OCI-LY7 (cell line): Measurements from ENCODE around the gene NCKAP1. TPM values are rescaled to one million over a fixed set of nuclear protein-coding genes. Genes with fewer than 3 reads are reported as not detected.
"Not testable (repeated sequence)": the region's sequence is repeated elsewhere in the genome, so short reads cannot be mapped to it uniquely, and the experiment has no call there.

Source experiments
- BruUV-seq: library from RNA; stranded (reverse); fragments of 400-500 nt; replicated peaks from 2 replicates; lab custom pipeline; 2021; lab: Mats Ljungman, UMichigan
- CTCF ChIA-PET: fragments of 300-600 bp; sonication (Branson Sonifier 250); formaldehyde crosslinking; loops from one replicate; lab custom pipeline; 2022; ENCODE audit warnings: antibody characterized with exemption; ENCODE audit not compliant: unreplicated experiment; lab: Charles Lee
- POLR2A ChIA-PET: fragments of 300-600 bp; sonication (Branson Sonifier 250); formaldehyde crosslinking; loops from one replicate; lab custom pipeline; 2022; ENCODE audit warnings: antibody characterized with exemption; lab: Charles Lee
- DNase-seq: peaks from one replicate; pipeline ENCODE4 v3.0.0-alpha.2; 2015; ENCODE audit warnings: low spot score
- H2AFZ ChIP-seq: fragments of 200-600 bp; sonication (generic), shearing (Covaris generic); 2 replicates; pipeline ENCODE4 v1.6.1; 2014; ENCODE audit warnings: mild to moderate bottlenecking, antibody characterized with exemption, low read length, moderate library complexity
- H3K27ac ChIP-seq: fragments of 200-600 bp; sonication (generic); 2 replicates; pipeline ENCODE4 v1.5.1; 2014; ENCODE audit warnings: mixed run types, low read depth, mild to moderate bottlenecking, moderate library complexity, low read length, inconsistent platforms; ENCODE audit not compliant: poor library complexity, severe bottlenecking
- H3K36me3 ChIP-seq: fragments of 200-600 bp; sonication (generic); 2 replicates; pipeline ENCODE4 v1.6.1; 2014; ENCODE audit warnings: mild to moderate bottlenecking, antibody characterized with exemption, low read length, moderate library complexity, mixed read lengths; ENCODE audit not compliant: insufficient read depth
- H3K4me1 ChIP-seq: fragments of 200-600 bp; sonication (generic); 2 replicates; pipeline ENCODE4 v1.5.1; 2014; ENCODE audit warnings: mild to moderate bottlenecking, low read length; ENCODE audit not compliant: insufficient read depth, poor library complexity, severe bottlenecking
- H3K4me2 ChIP-seq: fragments of 200-600 bp; sonication (generic); 2 replicates; pipeline ENCODE4 v1.6.1; 2014; ENCODE audit warnings: mild to moderate bottlenecking, low read length
- H3K4me3 ChIP-seq: fragments of 200-600 bp; sonication (generic); 2 replicates; pipeline ENCODE4 v1.5.1; 2014; ENCODE audit warnings: mild to moderate bottlenecking, low read depth, low read length; ENCODE audit not compliant: poor library complexity, severe bottlenecking
- H3K79me2 ChIP-seq: fragments of 200-600 bp; sonication (generic); 2 replicates; pipeline ENCODE4 v1.6.1; 2016; ENCODE audit warnings: low read depth, mild to moderate bottlenecking, low read length, moderate library complexity, mixed read lengths; ENCODE audit not compliant: insufficient read depth
- H3K9me2 ChIP-seq: fragments of 200-600 bp; sonication (generic); 2 replicates; pipeline ENCODE4 v1.6.1; 2016; ENCODE audit warnings: mild to moderate bottlenecking, low read length, mixed read lengths; ENCODE audit not compliant: insufficient read depth
- H3K9me3 ChIP-seq: fragments of 200-600 bp; sonication (generic); 2 replicates; pipeline ENCODE4 v1.6.1; 2014; ENCODE audit warnings: mild to moderate bottlenecking, mixed run types, low read length, mixed read lengths
- H4K20me1 ChIP-seq: fragments of 200-600 bp; sonication (generic); 2 replicates; pipeline ENCODE4 v1.6.1; 2014; ENCODE audit warnings: mild to moderate bottlenecking, antibody characterized with exemption, low read length, moderate library complexity, mixed read lengths; ENCODE audit not compliant: insufficient read depth
- EZH2phosphoT487 ChIP-seq: fragments of 200-600 bp; sonication (generic); IDR thresholded peaks from 2 replicates; pipeline ENCODE4 v1.6.1; 2018; ENCODE audit warnings: low read depth, borderline replicate concordance, mild to moderate bottlenecking, mixed run types, antibody characterized with exemption, low read length, moderate library complexity, mixed read lengths
- intact Hi-C: fragments of 100-400 bp; cut with micrococcal nuclease; formaldehyde crosslinking; loops from one replicate; pipeline ENCODE4 v1.10.0; 2022; ENCODE audit not compliant: unreplicated experiment
- total RNA-seq, 2 experiments: library from RNA; depleted of rRNA in 1 of 2; stranded (reverse); fragments of >200 nt in 1 of 2; shearing (Covaris generic) in 1 of 2; gene quantifications; 2 replicates each; pipeline ENCODE4 v1.2.3, GENCODE V29; 2014 to 2022
- TF ChIP-seq, protein P1 (sequence below): fragments of 200-600 bp; sonication (generic); conservative IDR thresholded peaks from 2 replicates; pipeline ENCODE4 v1.5.1; 2014; ENCODE audit warnings: mild to moderate bottlenecking, antibody characterized with exemption, low read length, moderate library complexity, mixed read lengths

NCKAP1 gene
- total RNA-seq, 2 experiments from 2014 or later = 0.06 to 0.55 TPM

DNA sequence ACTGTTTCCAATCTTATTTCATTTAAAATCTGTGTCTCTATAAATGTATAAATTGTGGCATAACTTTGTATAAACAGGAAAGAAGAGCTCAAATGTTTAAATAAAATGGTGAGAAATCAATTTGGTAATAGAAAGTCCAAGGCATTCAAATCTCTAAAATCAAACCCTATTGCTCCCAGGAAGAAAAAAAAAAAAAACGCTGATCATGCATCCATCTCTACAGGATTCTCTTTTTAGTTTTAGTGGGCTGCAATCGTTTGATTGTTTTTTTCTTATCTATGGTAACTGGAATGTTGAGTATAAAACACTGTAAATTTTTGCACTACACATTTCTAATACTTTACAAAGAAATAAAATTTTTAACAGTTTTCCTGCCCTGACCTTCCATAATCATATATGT, 75.6 kb downstream of the NCKAP1 start:
- peaks cover 4% of the 10 kb centered on the region for H3K4me1 ChIP-seq
- H4K20me1 ChIP-seq = no peaks in the 10 kb centered on the region
- BruUV-seq = no TSS peak
- H3K9me3 ChIP-seq = no peaks in the 10 kb centered on the region
- H3K27ac ChIP-seq = no peak overlapping the region
- H3K4me3 ChIP-seq = no peak overlapping the region
- H3K79me2 ChIP-seq = no peaks in the 10 kb centered on the region
- TF ChIP-seq, protein P1, sequence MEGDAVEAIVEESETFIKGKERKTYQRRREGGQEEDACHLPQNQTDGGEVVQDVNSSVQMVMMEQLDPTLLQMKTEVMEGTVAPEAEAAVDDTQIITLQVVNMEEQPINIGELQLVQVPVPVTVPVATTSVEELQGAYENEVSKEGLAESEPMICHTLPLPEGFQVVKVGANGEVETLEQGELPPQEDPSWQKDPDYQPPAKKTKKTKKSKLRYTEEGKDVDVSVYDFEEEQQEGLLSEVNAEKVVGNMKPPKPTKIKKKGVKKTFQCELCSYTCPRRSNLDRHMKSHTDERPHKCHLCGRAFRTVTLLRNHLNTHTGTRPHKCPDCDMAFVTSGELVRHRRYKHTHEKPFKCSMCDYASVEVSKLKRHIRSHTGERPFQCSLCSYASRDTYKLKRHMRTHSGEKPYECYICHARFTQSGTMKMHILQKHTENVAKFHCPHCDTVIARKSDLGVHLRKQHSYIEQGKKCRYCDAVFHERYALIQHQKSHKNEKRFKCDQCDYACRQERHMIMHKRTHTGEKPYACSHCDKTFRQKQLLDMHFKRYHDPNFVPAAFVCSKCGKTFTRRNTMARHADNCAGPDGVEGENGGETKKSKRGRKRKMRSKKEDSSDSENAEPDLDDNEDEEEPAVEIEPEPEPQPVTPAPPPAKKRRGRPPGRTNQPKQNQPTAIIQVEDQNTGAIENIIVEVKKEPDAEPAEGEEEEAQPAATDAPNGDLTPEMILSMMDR = no peak
- TF ChIP-seq EZH2phosphoT487 = no peak
- ChIA-PET CTCF (no interaction called here), POLR2A (interaction anchor here (0.7 to 1.1 kb wide), 2 partner anchors 17 to 760 kb away, joined by 3 to 5 read pairs; no protein-coding TSS in a partner anchor)
- no peak overlapping the region for H3K4me2 ChIP-seq
- H3K36me3 ChIP-seq = no peaks in the 10 kb centered on the region
- no peak overlapping the region for H2AFZ ChIP-seq
- intact Hi-C loops = no loop called here
- H3K9me2 ChIP-seq = no peaks in the 10 kb centered on the region
- DNase-seq = no peak

DNA sequence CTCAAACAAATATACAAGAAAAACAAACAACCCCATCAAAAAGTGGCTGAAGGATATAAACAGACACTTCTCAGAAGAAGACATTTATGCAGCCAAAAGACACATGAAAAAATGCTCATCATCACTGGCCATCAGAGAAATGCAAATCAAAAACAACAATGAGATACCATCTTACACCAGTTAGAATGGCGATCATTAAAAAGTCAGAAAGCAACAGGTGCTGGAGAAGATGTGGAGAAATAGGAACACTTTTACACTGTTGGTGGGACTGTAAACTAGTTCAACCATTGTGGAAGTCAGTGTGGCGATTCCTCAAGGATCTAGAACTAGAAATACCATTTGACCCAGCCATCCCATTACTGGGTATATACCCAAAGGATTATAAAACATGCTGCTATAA, 77.4 kb downstream of the NCKAP1 start:
- intact Hi-C loops, H3K9me2 ChIP-seq, H3K36me3 ChIP-seq, H2AFZ ChIP-seq, H3K4me2 ChIP-seq, BruUV-seq, POLR2A ChIA-PET, DNase-seq, H3K79me2 ChIP-seq, H3K27ac ChIP-seq, H3K9me3 ChIP-seq, H4K20me1 ChIP-seq, H3K4me3 ChIP-seq, CTCF ChIA-PET: not testable (repeated sequence)
- H3K4me1 ChIP-seq = peaks cover 15% of the 10 kb centered on the region

DNA sequence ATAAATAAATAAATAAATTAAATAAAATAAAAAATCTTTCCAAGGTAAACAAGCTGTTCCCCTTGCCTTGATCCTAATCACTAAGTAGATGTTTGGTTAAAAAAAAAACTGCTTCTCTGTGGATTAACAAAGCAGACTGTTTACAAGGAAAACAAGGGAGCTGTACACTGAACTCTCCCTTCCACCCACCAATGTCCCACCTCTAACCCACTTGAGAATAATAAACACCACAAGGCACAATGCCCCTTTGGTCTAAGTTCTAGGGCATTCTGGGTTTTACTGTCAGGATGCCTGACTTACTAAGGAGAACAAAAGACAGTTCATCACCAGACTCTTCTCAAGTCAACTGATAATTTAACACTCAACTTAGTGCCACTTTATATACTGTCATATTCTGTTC, 83.5 kb downstream of the NCKAP1 start:
- Histone ChIP-seq H2AFZ (no peak overlapping the region), H3K36me3 (no peaks in the 10 kb centered on the region), H3K9me2 (no peaks in the 10 kb centered on the region), H4K20me1 (no peaks in the 10 kb centered on the region), H3K9me3 (no peaks in the 10 kb centered on the region), H3K4me2 (no peak overlapping the region), H3K79me2 (no peaks in the 10 kb centered on the region), H3K4me3 (no peak overlapping the region), H3K27ac (no peak overlapping the region), H3K4me1 (peaks cover 15% of the 10 kb centered on the region)
- no peak for TF ChIP-seq EZH2phosphoT487
- TF ChIP-seq, protein P1 = no peak
- ChIA-PET POLR2A (interaction anchor here (0.6 kb wide), 1 partner anchor 136 kb away, joined by 3 read pairs; no protein-coding TSS in a partner anchor), CTCF (no interaction called here)
- DNase-seq = no peak
- no TSS peak for BruUV-seq
- intact Hi-C loops = no loop called here
